Measurements from ENCODE around the gene IMMP2L. TPM values are rescaled to one million over a fixed set of nuclear protein-coding genes. Genes with fewer than 3 reads are reported as not detected.

IMMP2L gene
- total and polyA plus RNA-seq, 2 donors (not counting 3 experiments of a cell fraction or from before 2014, with no cell fraction given) = 9.9 to 11.8 TPM

DNA sequence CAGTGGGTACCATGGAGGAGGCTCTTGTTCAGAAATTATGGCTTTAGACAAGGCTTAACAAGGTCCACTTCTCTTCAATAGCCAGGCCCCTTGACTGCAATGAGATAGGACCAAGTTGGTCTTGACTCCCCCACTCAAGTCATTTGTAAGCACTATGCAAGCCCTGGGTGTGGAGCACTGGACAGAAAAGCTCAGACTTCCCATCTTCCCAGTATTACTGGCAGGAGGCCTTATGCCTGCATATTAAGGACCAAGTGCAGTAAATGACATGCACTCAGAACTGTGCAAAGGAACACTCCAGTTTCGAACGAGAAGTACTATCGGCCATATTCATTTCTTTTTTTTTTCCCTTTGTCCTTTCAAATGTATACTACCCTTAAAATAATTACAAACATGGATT is 789.7 kb downstream of the IMMP2L start:
- DNase-seq (ENCODE audit: low read depth, low spot score) (no peak), FAIRE-seq (no peak)
- Histone ChIP-seq H3K9me1 (replicated peaks; ENCODE audit: control insufficient read depth, extremely low read depth, insufficient read depth, low read length) (no peaks in the 10 kb centered on the region), H4K20me1 (replicated peaks; ENCODE audit: control insufficient read depth, extremely low read depth, insufficient read depth, low read length) (no peaks in the 10 kb centered on the region), H3K4me1 (ENCODE audit: control insufficient read depth, extremely low read depth, insufficient read depth, low read length) (no peaks in the 10 kb centered on the region), H3K4me3 (replicated peaks in 1 of 3; ENCODE audit: insufficient read depth in 1 of 3, low read depth in 1 of 3, low read length in 3 of 3) (no peak overlapping the region), H3K27ac (ENCODE audit: insufficient read depth, low read depth, low read length) (no peak overlapping the region), H3K79me2 (ENCODE audit: control insufficient read depth, insufficient read depth, low read length) (no peaks in the 10 kb centered on the region), H3K4me2 (ENCODE audit: insufficient read depth, low read length) (no peak overlapping the region), H2AFZ (ENCODE audit: low read depth, low read length) (no peak overlapping the region), H3K27me3 (ENCODE audit: control insufficient read depth in 2 of 2, insufficient read depth in 2 of 2, low read length in 2 of 2) (no peaks in the 10 kb centered on the region), H3K9me3 (replicated peaks; ENCODE audit: control insufficient read depth, insufficient read depth, low read length) (no peaks in the 10 kb centered on the region), H3K9ac (replicated peaks; ENCODE audit: extremely low read depth, insufficient read depth, low read length) (no peak overlapping the region), H3K36me3 (ENCODE audit: control insufficient read depth in 2 of 2, extremely low read depth in 1 of 2, insufficient read depth in 2 of 2, low read length in 2 of 2) (no peaks in the 10 kb centered on the region)
- no TSS peak for BruUV-seq (replicated peaks)
- intact Hi-C loops (cut with micrococcal nuclease) = no loop called here
- ChIA-PET CTCF (no interaction called here), POLR2A (no interaction called here)
- TF ChIP-seq POLR2A (IDR thresholded peaks at IDR 0.05; ENCODE audit: low read depth, low read length) (no peak), CTCF (IDR thresholded peaks at IDR 0.05; ENCODE audit: extremely low read depth in 1 of 2, insufficient read depth in 1 of 2, low read depth in 1 of 2, low read length in 2 of 2) (no peak), MYC (IDR thresholded peaks at IDR 0.05; ENCODE audit: low read depth, low read length) (no peak), JUN (IDR thresholded peaks at IDR 0.05; ENCODE audit: borderline replicate concordance, insufficient read depth, insufficient read length, low read depth) (no peak), MAX (IDR thresholded peaks at IDR 0.05; ENCODE audit: insufficient read depth, insufficient read length) (no peak), GATA2 (IDR thresholded peaks at IDR 0.05; ENCODE audit: insufficient read depth, insufficient read length, low read depth, low read length) (no peak), FOS (IDR thresholded peaks at IDR 0.05; ENCODE audit: borderline replicate concordance, insufficient read depth, low read length) (no peak), POLR2AphosphoS5 (IDR thresholded peaks at IDR 0.05; ENCODE audit: insufficient read depth, low read depth, low read length) (no peak), EZH2 (IDR thresholded peaks at IDR 0.05; ENCODE audit: borderline replicate concordance, low read depth, low read length, severe bottlenecking) (no peak)
- dilution Hi-C loops (cut with MboI; ENCODE audit: extremely low pct_ligation_motif_present, low sequenced_read_pairs) = no loop called here
